ENCODE measurements around the gene ZNF473. TPM values are rescaled to one million over a fixed set of nuclear protein-coding genes. Genes with fewer than 3 reads are reported as not detected.

The ZNF473 gene
- total RNA-seq, 4 donors from 2014 or later = 1.00 to 60.2 (median 7.9) TPM

Other genes starting within 250 kb of the ZNF473 start
- 10 to 100 TPM; 10.2 to 20.1 (median 13.1) TPM for gene FUZ, start 212.7 kb upstream of the ZNF473 start, total RNA-seq
- 10 to 100 TPM; 26.9 to 46.6 (median 38.7) TPM for gene MED25, start 207.7 kb upstream of the ZNF473 start, total RNA-seq
- 100 to 1,000 TPM in 1 of 4 donors, 10 to 100 TPM in 3; 62.3 to 203 (median 66.8) TPM for gene PTOV1, start 174.8 kb upstream of the ZNF473 start, total RNA-seq
- gene PNKP, start 158.4 kb upstream of the ZNF473 start, total RNA-seq = 100 to 1,000 TPM in 2 of 4 donors, 10 to 100 TPM in 2; 60.8 to 128 (median 99.6) TPM
- 10 to 100 TPM; 15.3 to 29.7 (median 22.7) TPM for gene AKT1S1, start 148.7 kb upstream of the ZNF473 start, total RNA-seq
- 10 to 100 TPM; 26.4 to 80.8 (median 47.9) TPM for gene TBC1D17, start 148.3 kb upstream of the ZNF473 start, total RNA-seq
- 1 to 10 TPM in 1 of 4 donors, not detected in 3; 2.1 TPM for gene IL4I1, start 129.1 kb upstream of the ZNF473 start, total RNA-seq
- 10 to 100 TPM in 1 of 4 donors, 1 to 10 TPM in 3; 2.6 to 10.5 (median 5.4) TPM for gene ATF5, start 96.8 kb upstream of the ZNF473 start, total RNA-seq
- gene NUP62, start 96.5 kb upstream of the ZNF473 start, total RNA-seq = 100 to 1,000 TPM in 1 of 4 donors, 10 to 100 TPM in 3; 30.3 to 136 (median 32.6) TPM
- gene SIGLEC11, start 64.8 kb upstream of the ZNF473 start, total RNA-seq = 1 to 10 TPM in 2 of 4 donors, not detected in 2; 1.2 to 3.2 TPM
- gene VRK3, start 633 bp upstream of the ZNF473 start, total RNA-seq = 10 to 100 TPM; 26.3 to 67.7 (median 50.0) TPM
- not detected for gene IZUMO2, start 137.3 kb downstream of the ZNF473 start, total RNA-seq
- gene MYH14, start 177.6 kb downstream of the ZNF473 start, total RNA-seq = 100 to 1,000 TPM; 321 to 814 (median 393) TPM